Tongue (tissue), 2 donors: ENCODE results near the gene ABCC3. TPM values are rescaled to one million over a fixed set of nuclear protein-coding genes. Genes with fewer than 3 reads are reported as not detected.

ENCODE experiments used
- DNase-seq: peaks from one replicate; pipeline ENCODE4 v3.0.0-alpha.2; 2015
- total RNA-seq: library from RNA; depleted of rRNA; stranded (reverse); fragments of >200 nt; gene quantifications from one replicate; pipeline ENCODE4 v1.2.3, GENCODE V29; 2014

The ABCC3 gene
- total RNA-seq, 1 donor from 2014 or later = 5.6 TPM

DNA sequence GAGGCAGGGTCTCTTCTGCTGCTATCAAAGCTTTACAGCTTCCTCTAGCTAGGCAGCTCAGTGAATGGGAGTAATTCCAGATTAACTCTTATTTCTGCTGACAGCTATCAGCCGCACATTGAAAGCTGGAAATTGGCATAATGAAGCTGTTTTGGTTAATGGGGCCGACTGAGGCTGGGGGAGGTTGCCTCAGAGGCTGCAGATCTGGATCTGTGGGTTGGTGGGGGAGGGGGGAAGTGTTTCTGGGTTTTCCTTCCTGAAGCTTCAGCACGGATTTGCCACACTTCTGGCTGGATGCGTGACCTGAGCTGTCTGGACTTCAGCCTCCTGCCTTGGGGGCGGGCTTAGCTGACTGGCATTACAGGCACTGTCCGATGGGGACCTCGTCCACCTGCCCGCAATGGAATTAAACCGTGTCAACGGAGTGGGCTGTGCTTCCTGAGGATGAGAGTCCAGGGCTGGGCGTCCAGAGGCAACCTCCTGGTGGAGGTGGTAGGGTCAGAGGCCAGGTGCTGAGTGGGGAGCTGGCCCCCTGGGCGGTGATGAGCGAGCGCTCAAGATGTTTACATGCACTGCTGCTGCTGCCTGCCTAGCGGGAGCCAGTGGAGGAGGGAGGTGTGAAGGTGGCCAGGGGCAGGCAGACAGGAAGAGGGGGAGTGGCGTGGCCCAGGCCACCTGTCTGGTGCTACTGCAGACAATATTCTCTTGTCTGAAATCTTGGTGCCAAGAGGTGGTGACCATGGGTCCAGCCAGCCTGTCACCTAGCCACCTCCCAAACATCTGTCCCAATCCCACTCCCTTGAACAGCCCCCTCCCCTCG, 6.7 kb upstream of the ABCC3 start:
- no peak for DNase-seq

GRCh38 chr17:50629902-50630301, 4.8 kb upstream of the ABCC3 start:
- DNase-seq = no peak

GRCh38 chr17:50630524-50631194, 4.0 kb upstream of the ABCC3 start:
- no peak for DNase-seq

- no peak for DNase-seq
Observed at GRCh38 chr17:50631195-50631907, 3.3 kb upstream of the ABCC3 start.

DNA sequence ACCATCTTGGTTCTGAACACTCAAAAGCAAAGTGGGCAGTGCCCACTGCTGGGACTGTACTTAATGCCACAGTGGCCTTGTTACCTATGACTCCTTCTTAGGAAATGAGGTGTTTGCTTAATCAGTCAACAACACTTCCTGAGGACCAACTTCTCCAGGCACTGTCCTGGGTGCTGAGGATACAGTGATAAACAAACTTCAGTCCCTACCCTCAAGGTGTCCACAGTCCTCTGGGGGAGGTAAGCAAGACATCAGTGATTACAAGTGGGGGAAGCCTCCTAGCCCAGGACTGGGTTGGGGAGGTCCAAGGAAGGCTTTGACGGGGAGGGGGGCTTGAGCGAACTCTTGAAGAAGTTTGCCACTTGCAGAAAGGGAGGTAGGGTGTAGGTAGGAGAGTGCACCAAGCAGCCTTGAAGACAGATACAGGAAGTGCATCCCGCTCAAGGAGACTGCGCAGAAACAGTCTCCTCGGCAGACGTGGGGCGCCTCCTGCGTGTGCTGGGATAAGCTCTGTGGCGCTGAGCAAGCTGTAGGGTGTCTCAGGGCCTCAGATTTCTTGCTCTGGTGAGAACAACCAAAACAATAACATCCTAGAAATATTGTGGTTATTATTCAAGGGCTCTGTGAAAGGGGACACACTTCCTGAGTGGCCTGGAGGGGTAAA, 2.6 kb upstream of the ABCC3 start:
- no peak for DNase-seq

DNA sequence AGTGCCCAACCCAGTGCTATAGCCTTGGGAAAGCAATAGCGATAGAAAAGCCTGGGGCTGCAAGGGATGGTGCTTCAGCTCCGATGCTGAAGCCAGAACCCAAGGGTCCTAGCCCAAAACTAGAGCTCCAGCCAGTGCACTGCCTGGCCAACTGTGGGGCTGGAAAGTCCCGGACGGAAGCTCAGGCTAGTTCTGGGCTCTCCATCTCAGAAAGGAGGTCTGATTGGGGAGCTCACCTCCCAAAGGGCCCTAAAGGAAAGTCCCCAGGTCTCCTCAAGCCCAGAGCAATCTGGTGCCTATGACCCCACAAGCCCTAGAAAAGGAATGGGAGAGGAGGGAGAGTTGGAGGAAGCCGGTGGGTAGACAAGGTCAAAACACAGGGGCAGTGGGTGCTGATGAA, 2.0 kb upstream of the ABCC3 start:
- no peak for DNase-seq

GRCh38 chr17:50633683-50634082, 998 bp upstream of the ABCC3 start:
- DNase-seq = no peak

DNA sequence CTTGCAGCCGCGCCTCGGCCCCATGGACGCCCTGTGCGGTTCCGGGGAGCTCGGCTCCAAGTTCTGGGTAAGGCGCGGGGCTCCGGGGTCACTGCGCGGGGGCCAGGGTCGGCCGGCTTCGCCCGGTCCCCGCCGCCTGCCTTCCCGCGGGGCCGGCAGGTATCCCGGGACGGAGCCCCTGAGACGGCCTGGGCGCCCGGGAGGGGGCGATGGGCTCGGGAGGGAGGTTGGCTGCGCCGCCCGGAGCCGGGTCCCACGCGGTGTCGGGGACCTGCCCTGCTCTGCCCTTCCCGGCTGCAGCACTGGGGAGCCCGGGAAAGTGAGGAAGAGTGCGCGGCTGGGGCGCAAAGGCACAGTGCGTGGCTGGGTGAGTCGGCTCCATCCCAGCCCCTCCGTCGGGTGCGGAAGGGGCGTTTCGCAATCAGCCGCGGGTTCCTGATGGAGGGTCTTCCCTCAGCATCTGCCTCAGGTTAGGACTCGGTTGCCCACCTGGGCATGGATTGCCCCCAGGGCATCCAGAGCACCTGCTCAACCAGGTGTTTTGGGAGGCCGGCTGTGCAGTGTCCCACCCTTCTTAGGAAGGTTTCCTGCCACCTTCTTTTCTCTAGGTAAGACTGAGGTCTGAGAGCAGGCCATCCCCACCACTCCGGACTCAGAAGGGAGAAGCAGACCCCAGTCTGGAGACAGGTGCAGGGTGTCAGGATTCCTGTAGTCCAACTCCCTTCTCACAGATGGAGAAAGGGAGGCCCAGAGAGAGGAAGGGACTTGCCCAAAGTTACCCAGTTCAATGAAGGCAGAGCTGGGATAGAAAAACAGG, 442 bp downstream of the ABCC3 start:
- DNase-seq = no peak

GRCh38 chr17:50635732-50635981, 976 bp downstream of the ABCC3 start:
- no peak for DNase-seq

DNA sequence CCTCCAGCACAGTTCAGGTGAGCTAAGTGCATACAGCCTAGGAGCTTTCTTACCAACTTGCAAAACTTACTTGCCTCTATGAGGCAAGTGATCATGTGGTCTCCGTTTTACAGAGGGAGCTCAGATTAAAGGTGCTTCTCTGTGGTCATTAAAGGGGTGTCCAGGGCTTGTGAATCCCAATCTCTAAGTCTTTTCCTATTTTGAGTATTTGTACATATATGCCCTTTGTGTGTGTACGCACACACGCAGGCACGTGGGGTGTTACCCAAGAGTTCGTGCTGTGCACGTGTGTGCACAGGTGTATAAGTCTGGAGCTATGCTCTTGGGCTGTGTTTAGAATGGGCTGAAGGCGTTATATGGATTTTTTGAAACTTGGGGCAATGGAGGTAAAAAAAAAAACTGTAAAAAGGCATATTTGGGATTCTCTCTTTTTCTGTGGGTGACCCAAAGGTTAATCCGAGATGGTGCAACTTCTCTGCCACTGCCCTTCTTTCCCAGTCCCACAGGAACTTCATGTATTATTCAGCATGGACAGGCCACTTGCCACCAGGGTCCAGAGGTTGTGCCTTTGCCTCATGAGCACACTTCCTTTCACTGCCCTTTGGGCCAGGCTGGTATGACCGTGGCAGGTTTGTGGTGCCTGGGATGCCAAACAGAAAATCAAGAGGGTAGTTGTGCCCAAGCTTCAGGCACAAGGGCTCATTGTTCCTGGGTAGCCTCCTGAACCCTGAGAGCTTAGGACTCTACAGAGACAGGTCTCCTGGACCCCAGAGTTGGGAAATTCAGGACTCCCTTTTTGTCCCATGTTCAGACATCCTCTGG, 1.5 kb downstream of the ABCC3 start:
- no peak for DNase-seq

DNA sequence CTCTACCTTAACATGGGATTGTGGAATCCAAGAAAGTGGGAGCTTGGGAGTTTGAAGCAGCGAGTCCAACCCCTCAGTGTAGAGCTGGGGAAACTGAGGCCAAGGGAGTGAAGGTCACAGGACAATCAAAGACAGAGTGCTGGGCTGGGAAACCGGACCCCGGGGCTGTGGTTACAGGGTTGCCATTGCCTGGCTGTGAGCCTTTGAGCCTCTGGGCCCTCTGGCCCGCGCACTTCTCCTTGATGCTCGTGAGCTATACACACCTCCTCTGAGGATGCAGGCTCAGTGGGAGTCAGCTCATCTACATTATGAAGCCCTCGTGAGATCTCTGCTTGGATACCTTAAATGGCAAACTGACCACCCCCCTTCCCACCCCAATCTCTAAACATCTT, 2.1 kb downstream of the ABCC3 start:
- DNase-seq = no peak

- no peak for DNase-seq
Observed at GRCh38 chr17:50637829-50638605, 3.3 kb downstream of the ABCC3 start.

DNA sequence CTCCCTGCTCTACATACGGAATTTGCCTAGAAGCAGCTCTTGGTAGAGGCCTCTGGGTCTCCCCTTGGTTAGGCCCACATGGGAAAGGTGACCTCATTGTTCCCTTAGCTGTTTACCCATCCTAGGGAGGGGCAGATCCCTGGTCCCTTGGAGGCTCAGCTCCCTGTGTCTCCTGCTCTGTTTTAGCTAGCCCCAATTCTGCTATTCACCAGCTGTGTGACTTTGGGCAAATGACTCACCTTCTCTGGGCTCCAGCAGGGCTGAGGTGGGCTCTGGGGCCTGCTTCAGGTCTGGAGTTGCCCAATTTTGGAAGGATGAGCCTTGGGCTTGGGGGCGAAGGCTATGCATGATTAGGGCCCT, 3.9 kb downstream of the ABCC3 start:
- no peak for DNase-seq

DNA sequence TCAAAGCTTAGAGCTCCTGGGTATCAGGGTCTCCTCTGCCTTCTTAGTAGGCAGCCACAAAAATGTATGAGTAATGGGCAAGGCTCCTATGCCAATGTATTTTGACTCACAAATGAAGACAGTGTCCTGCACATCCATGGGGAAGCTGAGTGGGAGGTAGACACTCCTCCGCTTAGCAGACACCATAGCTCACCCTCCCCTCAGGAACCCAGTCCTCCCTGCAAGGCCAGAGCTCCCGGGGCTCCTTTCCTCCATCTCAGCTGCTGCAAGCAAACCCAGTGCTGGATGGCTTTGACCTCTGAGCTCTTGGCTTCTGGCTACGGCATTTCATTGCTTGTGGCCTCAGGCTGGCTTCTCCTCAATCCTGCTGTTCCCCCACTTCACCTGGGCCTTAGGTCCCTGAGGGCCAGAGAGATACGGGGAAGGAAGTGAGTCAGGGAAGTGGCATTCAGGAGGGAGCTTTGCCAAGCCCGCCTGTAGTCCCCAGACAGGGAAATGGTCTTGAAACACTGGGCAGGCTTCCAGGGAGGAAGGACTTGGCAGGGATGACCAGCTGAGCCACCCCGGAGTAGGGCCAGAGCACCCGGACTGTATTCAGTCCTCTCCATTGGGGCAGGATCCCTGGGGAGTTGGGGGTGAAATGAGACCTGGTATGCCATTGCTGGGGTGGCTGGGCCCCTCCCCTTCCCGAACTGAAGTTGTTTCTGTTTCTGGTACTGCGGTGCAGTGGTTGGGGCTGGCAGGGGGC, 4.5 kb downstream of the ABCC3 start:
- DNase-seq = peak; percentile 66

- DNase-seq = no peak
Observed at GRCh38 chr17:50640686-50641351, 6.1 kb downstream of the ABCC3 start.

DNA sequence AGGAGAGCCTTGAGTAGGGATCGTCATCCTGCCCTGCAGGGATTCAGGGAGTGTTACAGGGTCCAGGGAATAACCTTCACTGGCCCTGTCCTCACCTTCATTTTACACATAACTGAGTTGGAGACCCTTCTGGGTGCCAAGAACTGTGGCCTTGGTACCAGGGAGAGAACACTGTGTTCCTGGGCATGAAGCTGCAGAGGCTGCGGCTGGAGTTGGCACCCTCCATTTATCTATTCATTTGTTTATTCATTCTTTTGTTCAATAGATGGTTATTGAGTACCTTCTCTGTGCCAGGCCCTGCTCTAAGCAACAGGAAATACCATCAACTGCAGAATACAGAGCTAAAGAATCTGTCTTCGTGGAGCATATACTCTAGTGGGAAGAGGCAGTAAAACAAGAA, 6.7 kb downstream of the ABCC3 start:
- DNase-seq = no peak

DNA sequence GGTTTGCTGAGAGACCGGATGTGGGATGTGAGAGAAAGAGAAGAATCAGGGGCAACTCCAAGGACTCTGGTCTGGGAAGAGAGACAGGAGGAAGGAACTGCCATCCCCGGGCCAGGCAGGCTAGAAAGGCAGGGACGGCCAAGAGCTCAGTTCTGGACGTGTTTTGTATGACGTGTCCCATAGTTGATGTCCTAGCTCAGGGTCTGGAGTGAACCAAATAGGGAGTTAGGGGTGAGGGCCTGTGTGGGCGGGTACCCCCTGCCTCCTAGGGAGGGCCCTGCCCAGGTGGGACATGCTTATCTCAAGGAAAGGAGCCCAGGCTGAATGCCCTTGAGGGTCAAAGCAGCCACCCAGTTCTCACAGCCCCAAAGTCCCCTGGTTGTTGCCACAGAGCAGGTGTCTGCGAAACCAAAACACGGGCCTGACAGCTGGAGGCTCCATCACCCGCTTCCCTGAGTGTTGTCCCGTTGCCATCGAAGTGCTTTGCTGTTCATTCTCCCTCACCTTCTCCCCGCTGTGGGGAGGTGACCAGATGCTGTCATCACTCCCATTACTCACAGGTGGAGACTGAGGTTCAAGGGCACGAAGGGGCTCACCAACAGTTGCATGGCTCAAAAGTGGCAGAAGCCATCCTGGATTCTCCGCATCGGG, 7.5 kb downstream of the ABCC3 start:
- no peak for DNase-seq
